Pancreas (tissue), 10 donors: Measurements from ENCODE around the gene PNPLA7. TPM values are rescaled to one million over a fixed set of nuclear protein-coding genes. Genes with fewer than 3 reads are reported as not detected.
A peak's percentile ranks its signal among the peaks of the same experiment; 100 is the strongest.

Source experiments
- ATAC-seq, 4 donors: fragments of 200-7000 bp; cut with Tn5 transposase; one replicate each; pipeline versions ENCODE4 v1.8.0 to v1.9.1; 2020; ENCODE audit warnings: mild to moderate bottlenecking in 4 of 4, moderate library complexity in 4 of 4
- DNase-seq, 6 donors: peaks; one replicate each; pipeline ENCODE4 v3.0.0-alpha.2; 2020
- FAIRE-seq: peaks from 2 replicates; lab custom pipeline; 2012; peaks lifted over from hg19 to GRCh38; lab: Jason Lieb, UNC
- H3K27ac ChIP-seq, 4 donors: fragments of 200-600 bp; sonication (generic); 1 replicate in 3 of 4; 2 replicates in 1 of 4; pipeline versions ENCODE4 v1.5.0 to v1.8.0; 2020
- H3K27me3 ChIP-seq, 4 donors: fragments of 200-600 bp; one replicate each; pipeline ENCODE4 v1.8.0; 2021
- H3K36me3 ChIP-seq, 3 donors: fragments of 200-600 bp; sonication (generic) in 1 of 3; one replicate each; pipeline versions ENCODE4 v1.5.0 to v1.8.0; 2020 to 2021
- H3K4me1 ChIP-seq, 3 donors: fragments of 200-600 bp; one replicate each; pipeline ENCODE4 v1.8.0; 2021
- H3K4me3 ChIP-seq, 4 donors: fragments of 200-600 bp; sonication (generic) in 2 of 4; one replicate each; pipeline versions ENCODE4 v1.5.0 to v1.8.0; 2020 to 2021
- H3K9me3 ChIP-seq, 4 donors: fragments of 200-600 bp; one replicate each; pipeline ENCODE4 v1.8.0; 2021
- WGBS, 2 donors: extraction: QIAGEN DNeasy Blood & Tissue Kit; methylation state at CpG; one replicate each; pipeline ENCODE4 v1.1.7; 2013; 5-methylcytosine and 5-hydroxymethylcytosine counted together
- intact Hi-C, 3 donors: fragments of 100-400 bp; cut with DNase I; formaldehyde crosslinking; loops; one replicate each; pipeline versions ENCODE4 v1.11.1 to v1.14.2; 2022
- polyA plus RNA-seq, 2 donors: library from polyadenylated mRNA; stranded (reverse); fragments of 200-250 nt; gene quantifications; one replicate each; pipeline ENCODE4 v1.2.3, GENCODE V29; 2013
- total RNA-seq, 6 donors: library from RNA; stranded (reverse); fragmentation: NEBNext Ultra II Directional in 4 of 6; extraction: Animal tissue kit (Norgen Biotek cat#: 25700) in 4 of 6; gene quantifications; one replicate each; pipeline versions ENCODE4 v1.2.1 to v1.2.4, GENCODE V29; 2021 to 2023
- TF ChIP-seq, protein P1 (sequence below), 4 donors: fragments of 200-600 bp; sonication (generic) in 3 of 4; IDR thresholded peaks; one replicate each; pipeline versions ENCODE4 v1.5.0 to v1.8.0; 2021; ENCODE audit warnings: antibody characterized with exemption in 4 of 4
- donor health status: healthy with polysubstance abuse.
- donor health status: DM: no; HTN: no; CAD: no; lungs with moderate emphysema.
- donor health status: DM: no; HTN: no; CAD: no.
- donor health status: control.
- donor health status: control.
- donor health status: Bipolar disorder and iron deficiency.
- donor health status: DM: yes; HTN: yes; CAD: no.
- donor health status: DM: no; HTN: no; CAD: no.
- donor health status: DM: no; HTN: no; CAD: no.
- donor health status: DM: yes; HTN: yes; CAD: no.

The PNPLA7 gene
- total and polyA plus RNA-seq, 8 donors, result 7.1 to 71.8 (median 18.0) TPM

DNA sequence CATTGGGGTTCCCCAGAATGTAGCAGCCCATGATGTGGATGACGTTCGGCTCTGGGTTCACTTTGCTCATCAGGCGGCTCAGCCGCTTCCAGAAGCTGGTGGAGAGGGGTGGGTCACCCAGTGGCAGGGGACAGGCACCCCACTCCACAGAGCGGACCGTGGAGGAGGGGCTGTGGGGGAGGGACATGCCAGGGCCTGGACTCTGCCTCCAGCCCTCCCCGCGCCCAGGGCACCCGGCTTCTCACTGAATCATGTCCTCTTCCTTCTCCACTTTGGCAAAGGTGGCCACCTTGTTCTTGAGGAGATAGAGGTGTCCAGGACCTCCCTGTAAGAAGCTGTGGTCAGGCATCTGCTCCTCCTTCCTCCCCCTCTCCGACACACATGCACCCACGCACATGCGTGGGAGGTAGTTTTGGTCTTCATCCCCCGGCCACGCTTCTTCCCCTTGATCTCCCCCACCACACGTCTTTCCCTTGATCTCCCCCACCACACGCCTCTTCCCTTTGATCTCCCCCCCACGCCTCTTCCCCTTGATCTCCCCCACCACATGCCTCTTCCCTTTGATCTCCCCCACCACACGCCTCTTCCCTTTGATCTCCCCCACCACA, 100.2 kb downstream of the PNPLA7 start:
- no peak overlapping the region for H3K4me3 ChIP-seq
- DNase-seq, result peak in 5 of 6 donors; percentile 3 to 69 (median 28)
- TF ChIP-seq, protein P1, sequence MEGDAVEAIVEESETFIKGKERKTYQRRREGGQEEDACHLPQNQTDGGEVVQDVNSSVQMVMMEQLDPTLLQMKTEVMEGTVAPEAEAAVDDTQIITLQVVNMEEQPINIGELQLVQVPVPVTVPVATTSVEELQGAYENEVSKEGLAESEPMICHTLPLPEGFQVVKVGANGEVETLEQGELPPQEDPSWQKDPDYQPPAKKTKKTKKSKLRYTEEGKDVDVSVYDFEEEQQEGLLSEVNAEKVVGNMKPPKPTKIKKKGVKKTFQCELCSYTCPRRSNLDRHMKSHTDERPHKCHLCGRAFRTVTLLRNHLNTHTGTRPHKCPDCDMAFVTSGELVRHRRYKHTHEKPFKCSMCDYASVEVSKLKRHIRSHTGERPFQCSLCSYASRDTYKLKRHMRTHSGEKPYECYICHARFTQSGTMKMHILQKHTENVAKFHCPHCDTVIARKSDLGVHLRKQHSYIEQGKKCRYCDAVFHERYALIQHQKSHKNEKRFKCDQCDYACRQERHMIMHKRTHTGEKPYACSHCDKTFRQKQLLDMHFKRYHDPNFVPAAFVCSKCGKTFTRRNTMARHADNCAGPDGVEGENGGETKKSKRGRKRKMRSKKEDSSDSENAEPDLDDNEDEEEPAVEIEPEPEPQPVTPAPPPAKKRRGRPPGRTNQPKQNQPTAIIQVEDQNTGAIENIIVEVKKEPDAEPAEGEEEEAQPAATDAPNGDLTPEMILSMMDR (IDR thresholded peaks at IDR 0.05), result no peak
- ATAC-seq, result no peak
- peaks cover 0 to 13% (median 0%) of the 10 kb centered on the region in 3 donors for H3K36me3 ChIP-seq
- peaks cover 0 to 9% (median 4%) of the 10 kb centered on the region in 3 donors for H3K4me1 ChIP-seq
- WGBS, 2 donors, result 93 to 94% methylated on average over 17 to 18 of the region's 18 CpGs
- FAIRE-seq, result no peak
- H3K27ac ChIP-seq, result no peak overlapping the region
- intact Hi-C loops, result no loop called here
- no peaks in the 10 kb centered on the region for H3K27me3 ChIP-seq
- H3K9me3 ChIP-seq, result no peaks in the 10 kb centered on the region

DNA sequence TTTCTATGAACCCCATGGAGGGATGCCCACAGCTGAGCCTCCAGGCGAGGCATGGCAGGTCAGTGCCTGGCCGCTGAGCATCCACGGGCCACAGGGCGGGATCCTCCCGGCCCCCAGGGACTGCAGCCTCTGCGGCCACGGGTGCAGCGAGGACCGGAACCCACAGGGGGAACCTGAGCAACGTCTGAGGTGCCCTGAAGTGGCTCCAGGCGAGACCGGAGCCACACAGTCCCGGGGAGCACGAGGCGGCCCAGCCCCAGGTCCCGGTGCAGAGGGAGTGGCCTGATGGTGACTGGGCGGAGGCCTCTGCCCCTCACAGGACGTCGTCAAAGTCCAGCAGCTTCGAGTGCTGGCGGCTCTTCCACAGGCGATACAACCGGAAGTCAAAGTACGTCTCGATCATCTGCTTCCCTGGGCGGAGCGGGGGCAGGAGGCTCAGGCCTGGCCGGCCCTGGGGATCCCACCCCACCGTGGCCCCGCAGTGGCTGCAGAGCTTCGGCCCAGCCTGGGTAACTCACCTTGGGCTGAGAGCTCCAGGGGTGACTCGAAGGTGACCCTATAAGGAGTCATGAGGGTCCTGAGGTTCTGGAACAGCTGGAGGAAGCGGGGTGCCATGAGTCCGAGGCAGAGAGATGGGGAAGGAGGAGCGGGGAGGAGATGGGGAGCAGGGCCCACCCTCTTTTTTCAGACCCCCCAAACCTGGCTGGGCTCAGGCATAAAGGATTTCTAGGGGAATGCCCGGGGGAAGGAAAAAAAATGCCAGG, 100.9 kb downstream of the PNPLA7 start:
- FAIRE-seq (no peak), DNase-seq (peak in 5 of 6 donors; percentile 3 to 67 (median 34)), ATAC-seq (no peak)
- Histone ChIP-seq H3K9me3 (no peaks in the 10 kb centered on the region), H3K27me3 (no peaks in the 10 kb centered on the region), H3K4me1 (peaks cover 0 to 6% (median 4%) of the 10 kb centered on the region in 3 donors), H3K27ac (no peak overlapping the region), H3K36me3 (peaks cover 0 to 13% (median 0%) of the 10 kb centered on the region in 3 donors), H3K4me3 (no peak overlapping the region)
- intact Hi-C loops, result no loop called here
- 90 to 91% methylated on average over 36 of the region's 36 CpGs for WGBS, 2 donors
- TF ChIP-seq, protein P1 (IDR thresholded peaks at IDR 0.05), result no peak

DNA sequence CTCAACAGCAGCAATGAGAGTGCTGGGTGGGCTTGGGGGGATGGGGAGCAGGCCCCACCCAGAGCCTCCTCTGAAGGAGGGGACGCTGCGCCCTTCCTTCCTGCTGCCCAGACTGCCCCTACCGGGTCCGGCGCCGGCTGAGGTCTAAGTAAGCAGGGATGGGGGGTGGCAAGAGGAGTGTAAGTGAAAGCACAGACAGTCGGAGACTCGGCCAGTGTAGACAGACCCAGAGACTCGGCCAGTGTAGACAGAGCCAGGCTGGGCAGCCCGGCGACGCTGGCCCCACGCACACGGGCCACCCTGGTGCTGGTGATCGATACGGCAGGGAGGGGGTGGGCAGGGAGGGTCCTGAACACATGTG, 101.6 kb downstream of the PNPLA7 start:
- Histone ChIP-seq H3K4me1 (peaks cover 0 to 6% (median 4%) of the 10 kb centered on the region in 3 donors), H3K9me3 (no peaks in the 10 kb centered on the region), H3K36me3 (peaks cover 0 to 13% (median 0%) of the 10 kb centered on the region in 3 donors), H3K4me3 (no peak overlapping the region), H3K27me3 (no peaks in the 10 kb centered on the region), H3K27ac (no peak overlapping the region)
- TF ChIP-seq, protein P1 (IDR thresholded peaks at IDR 0.05), result no peak
- WGBS, 2 donors, result 91 to 92% methylated on average over 16 of the region's 16 CpGs
- ATAC-seq (no peak), FAIRE-seq (no peak), DNase-seq (peak in 3 of 6 donors; percentile 5 to 68 (median 50))
- intact Hi-C loops, result no loop called here

DNA sequence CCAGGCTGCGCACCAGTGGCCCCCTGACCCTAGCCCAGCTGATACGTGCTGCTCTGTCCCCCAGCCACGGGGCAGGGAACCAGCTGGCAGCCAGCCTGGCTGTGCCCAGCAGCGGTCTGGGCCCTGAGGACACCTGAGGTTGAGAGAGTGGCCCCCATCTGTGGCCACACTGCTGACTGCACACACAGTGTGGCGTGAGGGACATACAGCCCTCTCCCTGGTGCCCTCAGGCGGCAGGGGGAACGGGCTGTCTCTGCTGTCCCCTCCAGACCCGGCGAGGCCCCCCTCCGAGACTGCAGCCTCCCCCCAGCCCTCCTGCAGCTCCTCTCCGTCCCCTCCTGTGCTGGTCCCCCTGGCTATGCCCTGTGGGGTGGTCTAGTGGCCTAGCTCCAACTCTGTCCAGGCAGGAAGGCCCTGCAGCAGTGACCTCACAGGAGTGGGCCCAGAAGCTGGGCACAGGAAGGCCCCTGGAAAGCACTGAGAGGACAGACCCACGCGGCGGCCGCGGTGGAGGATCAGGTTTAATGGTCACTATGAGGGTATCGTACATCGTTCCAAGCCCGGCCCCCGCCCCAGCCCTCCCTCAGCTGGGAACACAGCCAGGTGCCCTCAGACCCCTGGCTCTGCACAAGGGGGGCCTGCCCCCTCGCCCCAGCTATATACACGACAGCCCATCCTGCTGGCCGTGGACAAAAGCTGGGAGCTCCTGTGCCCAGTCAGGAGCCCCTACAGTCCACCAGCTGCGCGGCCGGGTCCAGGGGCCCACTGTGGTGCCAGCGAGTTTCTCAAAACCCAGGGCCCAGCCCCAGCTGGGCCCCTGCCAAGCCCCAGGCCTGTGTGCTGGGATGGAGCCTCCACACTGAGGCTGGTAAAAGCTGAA, 102.2 kb downstream of the PNPLA7 start:
- DNase-seq, result peak in 4 of 6 donors; percentile 18 to 80 (median 58)
- TF ChIP-seq, protein P1 (IDR thresholded peaks at IDR 0.05), result no peak
- Histone ChIP-seq H3K36me3 (peaks cover 0 to 12% (median 0%) of the 10 kb centered on the region in 3 donors), H3K27ac (no peak overlapping the region), H3K9me3 (no peaks in the 10 kb centered on the region), H3K4me1 (peaks cover 0 to 6% (median 4%) of the 10 kb centered on the region in 3 donors), H3K27me3 (no peaks in the 10 kb centered on the region), H3K4me3 (no peak overlapping the region)
- 80 to 82% methylated on average over 26 to 27 of the region's 27 CpGs for WGBS, 2 donors
- ATAC-seq, result no peak
- no peak for FAIRE-seq
- intact Hi-C loops, result no loop called here
